ENCODE results near the gene RNF225. TPM values are rescaled to one million over a fixed set of nuclear protein-coding genes. Genes with fewer than 3 reads are reported as not detected.

The RNF225 gene
- total and polyA plus RNA-seq, 10 of the 15 experiments (the other 5 are each of a cell fraction or from before 2014, with no cell fraction given) = 0.27 to 0.28 TPM; not detected in 8

- TF ChIP-seq IRF5 (IDR thresholded peaks at IDR 0.05; ENCODE audit: borderline replicate concordance) = no peak
- no peak for TF ChIP-seq MTA3 (IDR thresholded peaks at IDR 0.05; ENCODE audit: borderline replicate concordance, low read length)
- no peak for TF ChIP-seq ATF2 (IDR thresholded peaks at IDR 0.05; ENCODE audit: low read length)
- TF ChIP-seq CHD2 (IDR thresholded peaks at IDR 0.05; ENCODE audit: borderline replicate concordance, low read depth, low read length) = peak; percentile 86
- TF ChIP-seq HSF1 (IDR thresholded peaks at IDR 0.05; ENCODE audit: low read depth, low read length) = no peak
- no peak for TF ChIP-seq ZBTB11 (CRISPR knock-in tag; IDR thresholded peaks at IDR 0.05)
- peak; percentile 73 for TF ChIP-seq YY1 (IDR thresholded peaks at IDR 0.05; ENCODE audit: low read depth, low read length)
- peak; percentile 45; the same call in 1 of the 2 replicates for TF ChIP-seq IKZF1 (conservative IDR thresholded peaks at IDR 0.05)
- TF ChIP-seq REST (IDR thresholded peaks at IDR 0.05; ENCODE audit: low read depth, low read length) = no peak
- no peak for TF ChIP-seq NR2F1 (conservative IDR thresholded peaks at IDR 0.05)
- no peak for TF ChIP-seq DPF2 (IDR thresholded peaks at IDR 0.05)
- TF ChIP-seq ATF7 (IDR thresholded peaks at IDR 0.05; ENCODE audit: low read depth) = no peak
- no peak for TF ChIP-seq NFYA (IDR thresholded peaks at IDR 0.05; ENCODE audit: borderline replicate concordance, low read depth, low read length)
- TF ChIP-seq NFXL1 (IDR thresholded peaks at IDR 0.05; ENCODE audit: borderline replicate concordance) = no peak
- peak; percentile 51 for TF ChIP-seq E2F4 (IDR thresholded peaks at IDR 0.05; ENCODE audit: low read depth, low read length)
- no peak for TF ChIP-seq HDAC2 (IDR thresholded peaks at IDR 0.05)
- TF ChIP-seq IRF4 (IDR thresholded peaks at IDR 0.05; ENCODE audit: low read depth, low read length) = no peak
These were observed 5.7 kb downstream of the RNF225 start (continued) for GRCh38 chr19:58400916-58401839.
